ENCODE measurements around the gene CT47C1.

DNA sequence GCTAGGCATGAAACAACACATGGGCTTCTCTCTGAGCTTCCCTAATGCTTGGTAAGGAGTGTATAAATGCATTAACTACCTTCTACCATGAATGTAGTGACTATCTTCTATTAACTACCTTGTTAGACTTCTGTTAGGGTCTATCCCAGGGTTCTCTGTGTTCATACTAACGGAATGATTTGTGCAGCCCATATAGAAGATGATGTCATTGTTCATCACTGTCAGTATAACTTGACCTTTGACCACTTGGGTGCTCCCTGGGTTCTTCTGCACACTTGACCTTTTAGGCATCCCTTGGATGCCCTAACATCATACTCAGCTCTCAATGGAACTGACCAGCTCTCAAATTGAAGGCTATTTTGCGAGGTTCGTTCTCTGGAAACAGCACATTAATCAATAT, 30.8 kb upstream of the CT47C1 start:
- no peak for TF ChIP-seq SP1 (IDR thresholded peaks at IDR 0.05)
- TF ChIP-seq SUZ12 (IDR thresholded peaks at IDR 0.05) = no peak
- TF ChIP-seq FOXM1 (IDR thresholded peaks at IDR 0.05; ENCODE audit: borderline replicate concordance) = no peak
- no peak for TF ChIP-seq TARDBP (IDR thresholded peaks at IDR 0.05)
- no peak for TF ChIP-seq LEF1 (IDR thresholded peaks at IDR 0.05; ENCODE audit: borderline replicate concordance)
- TF ChIP-seq HDGF (IDR thresholded peaks at IDR 0.05; ENCODE audit: borderline replicate concordance) = no peak
- no peak for TF ChIP-seq FOXK2 (IDR thresholded peaks at IDR 0.05)
- TF ChIP-seq BHLHE40 (IDR thresholded peaks at IDR 0.05; ENCODE audit: borderline replicate concordance) = no peak
- no peak for TF ChIP-seq ELF4 (IDR thresholded peaks at IDR 0.05)
- no peak for TF ChIP-seq CTBP1 (IDR thresholded peaks at IDR 0.05; ENCODE audit: borderline replicate concordance)
- TF ChIP-seq, protein P1, sequence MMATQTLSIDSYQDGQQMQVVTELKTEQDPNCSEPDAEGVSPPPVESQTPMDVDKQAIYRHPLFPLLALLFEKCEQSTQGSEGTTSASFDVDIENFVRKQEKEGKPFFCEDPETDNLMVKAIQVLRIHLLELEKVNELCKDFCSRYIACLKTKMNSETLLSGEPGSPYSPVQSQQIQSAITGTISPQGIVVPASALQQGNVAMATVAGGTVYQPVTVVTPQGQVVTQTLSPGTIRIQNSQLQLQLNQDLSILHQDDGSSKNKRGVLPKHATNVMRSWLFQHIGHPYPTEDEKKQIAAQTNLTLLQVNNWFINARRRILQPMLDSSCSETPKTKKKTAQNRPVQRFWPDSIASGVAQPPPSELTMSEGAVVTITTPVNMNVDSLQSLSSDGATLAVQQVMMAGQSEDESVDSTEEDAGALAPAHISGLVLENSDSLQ (IDR thresholded peaks at IDR 0.05) = no peak
- TF ChIP-seq ZNF384 (IDR thresholded peaks at IDR 0.05) = no peak
- TF ChIP-seq NFRKB (IDR thresholded peaks at IDR 0.05) = no peak
- TF ChIP-seq ARNT (IDR thresholded peaks at IDR 0.05) = no peak

Data from HEK293T (cell line).